IMR-90 (cell line): ENCODE results near the gene PARL. TPM values are rescaled to one million over a fixed set of nuclear protein-coding genes. Genes with fewer than 3 reads are reported as not detected.

Source experiments
- ATAC-seq: fragments of 200-7000 bp; cut with Tn5 transposase; 2 replicates; pipeline ENCODE4 v1.9.1; 2020; ENCODE audit warnings: low read depth, mild to moderate bottlenecking, moderate library complexity
- BruUV-seq: library from RNA; stranded (reverse); fragments of 400-500 nt; replicated peaks from 2 replicates; lab custom pipeline; 2021; lab: Mats Ljungman, UMichigan
- CTCF ChIA-PET: fragments of 300-600 bp; formaldehyde crosslinking; extraction: SDS; loops from one replicate; lab custom pipeline; 2021; ENCODE audit warnings: antibody characterized with exemption; lab: Yijun Ruan, JAX
- POLR2A ChIA-PET: fragments of 300-600 bp; sonication (Branson Sonifier 250); formaldehyde crosslinking; loops from one replicate; lab custom pipeline; 2022; ENCODE audit warnings: antibody characterized with exemption; ENCODE audit not compliant: unreplicated experiment; lab: Charles Lee
- DNase-seq: peaks from one replicate; pipeline ENCODE4 v3.0.0; 2013
- H2AFZ ChIP-seq: replicated peaks from 2 replicates; pipeline ENCODE3; 2013; ENCODE audit warnings: low read length, mild to moderate bottlenecking; ENCODE audit not compliant: poor library complexity
- H2AK5ac ChIP-seq: 2 replicates; pipeline ENCODE4 v1.6.1; 2013; ENCODE audit warnings: low read depth, low read length, inconsistent platforms
- H2AK9ac ChIP-seq: replicated peaks from 2 replicates; pipeline ENCODE3; 2013; ENCODE audit warnings: mild to moderate bottlenecking, low read depth, low read length, moderate library complexity; ENCODE audit not compliant: poor library complexity
- H2BK120ac ChIP-seq: 2 replicates; pipeline ENCODE4 v1.6.1; 2013; ENCODE audit warnings: low read depth, low read length, inconsistent platforms
- H2BK15ac ChIP-seq: 3 replicates; pipeline ENCODE4 v1.6.1; 2013; ENCODE audit warnings: low read depth, low read length, inconsistent platforms
- H2BK20ac ChIP-seq: 2 replicates; pipeline ENCODE4 v1.6.1; 2013; ENCODE audit warnings: low read depth, mild to moderate bottlenecking, inconsistent platforms, low read length, moderate library complexity
- H2BK5ac ChIP-seq: 2 replicates; pipeline ENCODE4 v1.6.1; 2013; ENCODE audit warnings: mild to moderate bottlenecking, low read depth, low read length, inconsistent platforms; ENCODE audit not compliant: poor library complexity, severe bottlenecking
- H3K14ac ChIP-seq: replicated peaks from 2 replicates; pipeline ENCODE4 v1.6.1; 2013; ENCODE audit warnings: low read depth, low read length, inconsistent platforms
- H3K18ac ChIP-seq: 2 replicates; pipeline ENCODE4 v1.6.1; 2013; ENCODE audit warnings: low read depth, low read length, control low read depth
- H3K23ac ChIP-seq: 2 replicates; pipeline ENCODE4 v1.6.1; 2013; ENCODE audit warnings: low read depth, low read length, inconsistent platforms
- H3K27ac ChIP-seq: 2 replicates; pipeline ENCODE4 v1.5.1; 2013; ENCODE audit warnings: mild to moderate bottlenecking, control low read depth, low read length; ENCODE audit not compliant: insufficient read depth
- H3K27me3 ChIP-seq: 2 replicates; pipeline ENCODE4 v1.6.1; 2013; ENCODE audit warnings: low read length; ENCODE audit not compliant: control insufficient read depth, insufficient read depth
- H3K36me3 ChIP-seq: 2 replicates; pipeline ENCODE4 v1.6.1; 2013; ENCODE audit warnings: low read length, mixed read lengths; ENCODE audit not compliant: control insufficient read depth, insufficient read depth
- H3K4ac ChIP-seq: 2 replicates; pipeline ENCODE4 v1.6.1; 2013; ENCODE audit warnings: low read depth, low read length, inconsistent platforms
- H3K4me1 ChIP-seq: 2 replicates; pipeline ENCODE4 v1.6.1; 2013; ENCODE audit warnings: low read length, mixed read lengths; ENCODE audit not compliant: control insufficient read depth, insufficient read depth
- H3K4me2 ChIP-seq: 2 replicates; pipeline ENCODE4 v1.6.1; 2013; ENCODE audit warnings: low read depth, mild to moderate bottlenecking, control low read depth, low read length, moderate library complexity
- H3K4me3 ChIP-seq: 2 replicates; pipeline ENCODE4 v1.5.1; 2013; ENCODE audit warnings: low read depth, mild to moderate bottlenecking, control low read depth, low read length, moderate library complexity; ENCODE audit not compliant: insufficient read depth
- H3K56ac ChIP-seq: 2 replicates; pipeline ENCODE4 v1.6.1; 2013; ENCODE audit warnings: low read length, inconsistent platforms; ENCODE audit not compliant: insufficient read depth; ENCODE audit errors: extremely low read depth
- H3K79me1 ChIP-seq, 2 experiments: 2 replicates each; pipeline ENCODE4 v1.6.1; 2013; ENCODE audit warnings: low read length in 2 of 2, inconsistent platforms in 1 of 2, low read depth in 1 of 2
- H3K9ac ChIP-seq: 2 replicates; pipeline ENCODE4 v1.6.1; 2013; ENCODE audit warnings: low read depth, low read length, control low read depth
- H3K9me1 ChIP-seq: 2 replicates; pipeline ENCODE4 v1.6.1; 2013; ENCODE audit warnings: low read length, inconsistent platforms; ENCODE audit not compliant: insufficient read depth
- H3K9me3 ChIP-seq: 2 replicates; pipeline ENCODE4 v1.6.1; 2013; ENCODE audit warnings: low read length; ENCODE audit not compliant: control insufficient read depth, insufficient read depth
- H4K20me1 ChIP-seq: 2 replicates; pipeline ENCODE4 v1.6.1; 2013; ENCODE audit warnings: low read length, inconsistent platforms; ENCODE audit not compliant: insufficient read depth
- H4K5ac ChIP-seq: 2 replicates; pipeline ENCODE4 v1.6.1; 2013; ENCODE audit warnings: mild to moderate bottlenecking, low read depth, low read length, control low read depth
- H4K8ac ChIP-seq, 2 experiments: 2 replicates each; pipeline ENCODE4 v1.6.1; 2013; ENCODE audit warnings: low read depth in 2 of 2, low read length in 2 of 2, control low read depth in 1 of 2, inconsistent platforms in 1 of 2
- H4K91ac ChIP-seq: 2 replicates; pipeline ENCODE4 v1.6.1; 2013; ENCODE audit warnings: low read depth, low read length, inconsistent platforms; ENCODE audit not compliant: insufficient read depth
- BHLHE40 ChIP-seq: fragments of 150-350 bp; IDR thresholded peaks from 2 replicates; pipeline ENCODE4 v1.6.1; 2016; ENCODE audit warnings: mild to moderate bottlenecking, low read depth, low read length
- CEBPB ChIP-seq: IDR thresholded peaks from 2 replicates; pipeline ENCODE4 v1.6.1; 2012; ENCODE audit warnings: low read depth, low read length, improper control_type of control experiment
- CHD1 ChIP-seq: IDR thresholded peaks from 2 replicates; pipeline ENCODE4 v1.6.1; 2012; ENCODE audit warnings: low read depth, low read length, improper control_type of control experiment
- CTCF ChIP-seq: conservative IDR thresholded peaks from 2 replicates; pipeline ENCODE4 v1.5.1; 2012; ENCODE audit warnings: mild to moderate bottlenecking, low read depth, low read length, improper control_type of control experiment
- FOS ChIP-seq: fragments of 150-350 bp; IDR thresholded peaks from 2 replicates; pipeline ENCODE4 v1.6.1; 2016; ENCODE audit warnings: low read depth, low read length
- MAFK ChIP-seq: IDR thresholded peaks from 2 replicates; pipeline ENCODE4 v1.6.1; 2012; ENCODE audit warnings: low read depth, low read length, improper control_type of control experiment
- MAZ ChIP-seq: IDR thresholded peaks from 2 replicates; pipeline ENCODE4 v1.6.1; 2012; ENCODE audit warnings: low read depth, mild to moderate bottlenecking, low read length, improper control_type of control experiment, moderate library complexity, borderline replicate concordance
- MXI1 ChIP-seq: IDR thresholded peaks from 2 replicates; pipeline ENCODE4 v1.6.1; 2012; ENCODE audit warnings: low read depth, mild to moderate bottlenecking, low read length, moderate library complexity, borderline replicate concordance
- NFE2L2 ChIP-seq: fragments of 150-350 bp; IDR thresholded peaks from 2 replicates; pipeline ENCODE4 v1.6.1; 2016; ENCODE audit warnings: low read depth, mild to moderate bottlenecking, low read length
- POLR2A ChIP-seq: IDR thresholded peaks from 2 replicates; pipeline ENCODE4 v1.6.1; 2012; ENCODE audit warnings: mild to moderate bottlenecking, low read depth, low read length
- RAD21 ChIP-seq: IDR thresholded peaks from 2 replicates; pipeline ENCODE4 v1.6.1; 2012; ENCODE audit warnings: low read length, improper control_type of control experiment
- RCOR1 ChIP-seq: IDR thresholded peaks from 2 replicates; pipeline ENCODE4 v1.6.1; 2012; ENCODE audit warnings: mild to moderate bottlenecking, low read length, improper control_type of control experiment; ENCODE audit not compliant: insufficient replicate concordance
- RFX5 ChIP-seq: IDR thresholded peaks from 2 replicates; pipeline ENCODE4 v1.8.0; 2012; ENCODE audit warnings: low read depth, mild to moderate bottlenecking, low read length, moderate library complexity
- SMC3 ChIP-seq: fragments of 150-350 bp; IDR thresholded peaks from 2 replicates; pipeline ENCODE4 v1.6.1; 2016; ENCODE audit warnings: low read depth, mild to moderate bottlenecking, antibody characterized with exemption, low read length, moderate library complexity
- WGBS, 2 experiments: methylation state at CpG; one replicate each; pipeline versions ENCODE4 v1.1.5 to v1.1.7; 2013; ENCODE audit warnings: missing lambda C conversion rate in 2 of 2; ENCODE audit not compliant: insufficient read length in 1 of 2; ENCODE audit errors: extremely low coverage in 2 of 2; 5-methylcytosine and 5-hydroxymethylcytosine counted together
- dilution Hi-C: fragments of 300-500 bp; cut with HindIII; formaldehyde crosslinking; loops from one replicate; pipeline ENCODE4 v1.14.3; 2018; ENCODE audit warnings: low sequenced_read_pairs; ENCODE audit not compliant: unreplicated experiment
- in situ Hi-C: fragments of 300-500 bp; cut with MboI; formaldehyde crosslinking; loops from 3 replicates; pipeline ENCODE4 v1.14.3; 2019; ENCODE audit warnings: low sequenced_read_pairs, inconsistent platforms, mixed read lengths
- intact Hi-C: fragments of 100-400 bp; cut with micrococcal nuclease; formaldehyde crosslinking; loops from 2 replicates; pipeline ENCODE4 v1.10.0; 2022
- polyA plus RNA-seq, 3 experiments: library from polyadenylated mRNA; depleted of rRNA; stranded (reverse); fragments of >200 nt; gene quantifications; 2 replicates each; pipeline ENCODE4 v1.2.3, GENCODE V29; 2012; ENCODE audit warnings: low replicate concordance in 1 of 3
- total RNA-seq: library from RNA; depleted of rRNA; stranded (reverse); fragments of >200 nt; gene quantifications from 2 replicates; pipeline ENCODE4 v1.2.3, GENCODE V29; 2012
- TF ChIP-seq, protein P1 (sequence below): fragments of 150-350 bp; IDR thresholded peaks from 2 replicates; pipeline ENCODE4 v1.6.1; 2016; ENCODE audit warnings: low read depth, mild to moderate bottlenecking, low read length, moderate library complexity, borderline replicate concordance
- TF ChIP-seq, protein P2 (sequence below): fragments of 150-350 bp; IDR thresholded peaks from 2 replicates; pipeline ENCODE4 v1.6.1; 2017; ENCODE audit warnings: mild to moderate bottlenecking, antibody characterized with exemption, low read length, low read depth

Gene PARL
- total and polyA plus RNA-seq, 2 of the 4 experiments (the other 2 are of a cell fraction) = 35.5 to 42.6 TPM

DNA sequence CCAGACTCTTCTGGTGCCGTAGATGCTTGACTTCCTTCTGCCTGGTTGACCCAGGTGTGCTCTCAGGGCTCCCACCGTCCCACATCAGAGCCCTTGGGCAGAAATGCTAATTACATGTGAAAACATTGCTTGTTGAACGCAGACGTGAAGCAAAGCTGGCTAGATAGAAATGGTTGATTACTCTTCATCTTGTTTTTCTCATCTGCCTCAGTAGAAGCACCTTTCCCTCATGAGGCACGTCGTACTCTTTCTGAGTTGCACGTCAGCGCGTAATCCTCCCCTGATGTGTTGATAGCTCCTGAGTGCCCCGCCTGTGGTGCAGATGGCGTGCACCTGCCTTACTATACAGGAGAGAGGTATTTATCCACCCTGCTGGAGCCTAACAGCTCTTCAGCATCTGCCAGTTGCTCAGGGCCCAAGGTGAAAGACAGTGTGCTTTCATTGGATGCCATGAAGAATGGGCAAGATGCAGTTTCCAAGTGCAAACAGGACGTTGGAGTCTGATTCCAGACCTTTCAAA is 77.4 kb downstream of the PARL start:
- intact Hi-C loops (no loop called here), dilution Hi-C loops (no loop called here), in situ Hi-C loops (no loop called here)
- WGBS, 2 experiments = 100% methylated on average over 4 of the region's 12 CpGs; no CpG with 5 or more reads in 1 of the 2 experiments
- no peaks in the 10 kb centered on the region for H3K4me1 ChIP-seq
- no peak overlapping the region for H3K18ac ChIP-seq
- H3K27ac ChIP-seq = no peak overlapping the region
- H3K4me2 ChIP-seq = no peak overlapping the region
- no peak overlapping the region for H2BK5ac ChIP-seq
- POLR2A ChIA-PET = no interaction called here
- BruUV-seq = no TSS peak
- H2BK20ac ChIP-seq = no peak overlapping the region
- no peak overlapping the region for H2BK15ac ChIP-seq
- no peak overlapping the region for H3K23ac ChIP-seq
- H4K8ac ChIP-seq = no peak overlapping the region
- H4K91ac ChIP-seq = no peak overlapping the region
- no peaks in the 10 kb centered on the region for H3K9me1 ChIP-seq
- no peak overlapping the region for H4K5ac ChIP-seq
- no peak overlapping the region for H3K9ac ChIP-seq
- TF ChIP-seq POLR2A (no peak), MAFK (no peak), CHD1 (no peak), RFX5 (no peak), RCOR1 (no peak), MAZ (no peak), MXI1 (no peak), SMC3 (no peak), NFE2L2 (no peak), CEBPB (no peak), BHLHE40 (no peak), RAD21 (no peak), CTCF (no peak), FOS (no peak)
- TF ChIP-seq, protein P1, sequence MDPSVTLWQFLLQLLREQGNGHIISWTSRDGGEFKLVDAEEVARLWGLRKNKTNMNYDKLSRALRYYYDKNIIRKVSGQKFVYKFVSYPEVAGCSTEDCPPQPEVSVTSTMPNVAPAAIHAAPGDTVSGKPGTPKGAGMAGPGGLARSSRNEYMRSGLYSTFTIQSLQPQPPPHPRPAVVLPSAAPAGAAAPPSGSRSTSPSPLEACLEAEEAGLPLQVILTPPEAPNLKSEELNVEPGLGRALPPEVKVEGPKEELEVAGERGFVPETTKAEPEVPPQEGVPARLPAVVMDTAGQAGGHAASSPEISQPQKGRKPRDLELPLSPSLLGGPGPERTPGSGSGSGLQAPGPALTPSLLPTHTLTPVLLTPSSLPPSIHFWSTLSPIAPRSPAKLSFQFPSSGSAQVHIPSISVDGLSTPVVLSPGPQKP = no peak
- TF ChIP-seq, protein P2, sequence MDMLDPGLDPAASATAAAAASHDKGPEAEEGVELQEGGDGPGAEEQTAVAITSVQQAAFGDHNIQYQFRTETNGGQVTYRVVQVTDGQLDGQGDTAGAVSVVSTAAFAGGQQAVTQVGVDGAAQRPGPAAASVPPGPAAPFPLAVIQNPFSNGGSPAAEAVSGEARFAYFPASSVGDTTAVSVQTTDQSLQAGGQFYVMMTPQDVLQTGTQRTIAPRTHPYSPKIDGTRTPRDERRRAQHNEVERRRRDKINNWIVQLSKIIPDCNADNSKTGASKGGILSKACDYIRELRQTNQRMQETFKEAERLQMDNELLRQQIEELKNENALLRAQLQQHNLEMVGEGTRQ = no peak
- ATAC-seq = no peak
- H2BK120ac ChIP-seq = no peak overlapping the region
- H2AK5ac ChIP-seq = no peak overlapping the region
- peaks cover 4% of the 10 kb centered on the region for H4K20me1 ChIP-seq
- H2AK9ac ChIP-seq = no peak overlapping the region
- no peak overlapping the region for H2AFZ ChIP-seq
- H3K36me3 ChIP-seq = peaks cover 75% of the 10 kb centered on the region
- H3K14ac ChIP-seq = no peak overlapping the region
- no peaks in the 10 kb centered on the region for H3K9me3 ChIP-seq
- CTCF ChIA-PET = no interaction called here
- H3K4me3 ChIP-seq = no peak overlapping the region
- no peak overlapping the region for H3K56ac ChIP-seq
- DNase-seq = no peak
- 0 out of 4 replicates have a peak, but pooled peaks cover 0 to 3% of the 10 kb centered on the region in 2 experiments for H3K79me1 ChIP-seq
- no peak overlapping the region for H3K4ac ChIP-seq
- no peaks in the 10 kb centered on the region for H3K27me3 ChIP-seq
